Central memory CD8-positive, alpha-beta T cell (primary cell): Measurements from ENCODE around the gene GP1BA.

ENCODE experiments used
- ATAC-seq: fragments of 150-1000 bp; cut with Tn5 transposase; replicated peaks from 2 replicates; pipeline ENCODE4 v1.10.0; 2022; ENCODE audit warnings: mild to moderate bottlenecking, moderate FRiP score, moderate number of reproducible peaks; ENCODE audit not compliant: poor library complexity, severe bottlenecking; ENCODE audit errors: extremely low read depth
- DNase-seq, 2 donors: peaks; one replicate each; pipeline ENCODE4 v3.0.0; 2021; ENCODE audit warnings: low spot score in 2 of 2
- H3K27ac Mint-ChIP-seq: one replicate; pipeline ENCODE4 v1.8.0; 2022; ENCODE audit warnings: low read depth, mild to moderate bottlenecking, moderate library complexity, mixed read lengths
- H3K27me3 Mint-ChIP-seq: one replicate; pipeline ENCODE4 v1.8.0; 2022; ENCODE audit warnings: mixed read lengths
- H3K36me3 Mint-ChIP-seq: one replicate; pipeline ENCODE4 v1.8.0; 2022; ENCODE audit warnings: mild to moderate bottlenecking, moderate library complexity, mixed read lengths; ENCODE audit not compliant: insufficient read depth
- H3K4me1 Mint-ChIP-seq: one replicate; pipeline ENCODE4 v1.8.0; 2022; ENCODE audit warnings: mixed read lengths
- H3K4me3 Mint-ChIP-seq: one replicate; pipeline ENCODE4 v1.8.0; 2022; ENCODE audit warnings: mild to moderate bottlenecking, moderate library complexity, mixed read lengths
- H3K9me3 Mint-ChIP-seq: one replicate; pipeline ENCODE4 v1.8.0; 2022; ENCODE audit warnings: mixed read lengths

The GP1BA gene

DNA sequence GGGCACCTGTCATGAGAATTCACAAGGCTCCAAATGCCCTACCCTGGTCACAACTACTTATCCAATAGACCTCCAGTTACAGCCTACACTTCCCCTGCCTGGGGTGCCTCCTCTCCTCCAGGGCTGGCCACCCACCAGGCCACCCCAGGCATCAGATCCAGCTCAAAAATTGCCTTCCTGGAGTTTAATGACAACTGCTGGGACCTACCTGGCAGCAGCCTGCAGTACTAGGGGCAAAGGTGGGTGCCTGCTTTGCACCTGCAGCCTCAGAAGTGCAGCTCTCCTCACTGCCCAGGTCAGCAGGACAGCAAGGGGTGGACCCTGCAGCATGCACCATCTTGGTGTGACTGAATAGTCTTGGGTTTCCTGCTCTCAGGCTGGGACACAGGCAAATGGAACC is 3.6 kb downstream of the GP1BA start:
- Mint-ChIP-seq H3K27ac (no peak overlapping the region), H3K4me3 (no peak overlapping the region), H3K36me3 (peaks cover 23% of the 10 kb centered on the region), H3K4me1 (peaks cover 58% of the 10 kb centered on the region), H3K27me3 (no peaks in the 10 kb centered on the region), H3K9me3 (no peaks in the 10 kb centered on the region)
- DNase-seq (no peak), ATAC-seq (no peak)

DNA sequence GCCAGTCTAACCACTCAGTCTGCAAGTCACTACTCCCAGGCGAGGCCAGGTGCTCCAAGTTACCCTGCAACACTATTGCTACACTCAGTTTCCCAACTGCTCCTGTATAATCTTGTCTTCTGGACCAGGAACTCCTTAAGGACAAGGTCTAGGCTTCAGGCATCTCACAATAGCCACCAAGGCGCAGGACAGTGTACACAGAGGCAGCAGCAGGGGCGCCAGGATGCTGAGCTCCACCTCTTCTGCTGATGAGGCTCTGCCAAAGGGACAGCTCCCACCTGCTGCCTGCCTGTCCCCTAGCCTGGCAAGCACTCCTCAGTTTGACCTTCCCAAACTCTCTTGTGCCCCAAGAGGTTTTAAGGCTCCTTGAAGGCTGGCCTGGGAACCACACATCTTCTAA is 4.4 kb downstream of the GP1BA start:
- H3K36me3 Mint-ChIP-seq: peaks cover 30% of the 10 kb centered on the region
- DNase-seq (no peak), ATAC-seq (no peak)
- no peaks in the 10 kb centered on the region for H3K9me3 Mint-ChIP-seq
- H3K27me3 Mint-ChIP-seq: no peaks in the 10 kb centered on the region
- H3K4me1 Mint-ChIP-seq: peaks cover 62% of the 10 kb centered on the region
- no peak overlapping the region for H3K27ac Mint-ChIP-seq
- no peak overlapping the region for H3K4me3 Mint-ChIP-seq

DNA sequence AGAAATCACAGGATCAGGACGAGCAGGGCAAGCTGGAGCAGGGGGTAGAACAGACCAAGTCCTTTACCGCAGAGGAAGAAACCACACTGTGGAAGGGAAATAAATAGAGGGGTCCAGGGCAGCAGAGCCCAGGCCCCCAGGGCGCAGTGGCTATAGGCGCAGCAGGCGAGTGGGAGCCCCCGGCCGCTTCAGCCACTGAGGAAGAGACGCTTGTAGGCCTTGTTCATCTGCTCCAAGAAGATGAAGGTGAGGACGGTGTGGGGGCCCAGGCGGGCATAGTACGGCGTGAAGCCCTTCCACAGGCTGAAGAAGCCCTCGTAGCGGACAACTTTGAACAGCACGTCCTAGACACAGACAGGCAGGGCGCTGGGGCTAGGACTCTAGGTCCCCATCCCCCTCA is 5.5 kb downstream of the GP1BA start:
- H3K36me3 Mint-ChIP-seq: peaks cover 31% of the 10 kb centered on the region
- H3K27me3 Mint-ChIP-seq: no peaks in the 10 kb centered on the region
- H3K4me1 Mint-ChIP-seq: peaks cover 65% of the 10 kb centered on the region
- no peak for DNase-seq
- no peak overlapping the region for H3K4me3 Mint-ChIP-seq
- H3K27ac Mint-ChIP-seq: no peak overlapping the region
- no peaks in the 10 kb centered on the region for H3K9me3 Mint-ChIP-seq
- ATAC-seq: no peak

DNA sequence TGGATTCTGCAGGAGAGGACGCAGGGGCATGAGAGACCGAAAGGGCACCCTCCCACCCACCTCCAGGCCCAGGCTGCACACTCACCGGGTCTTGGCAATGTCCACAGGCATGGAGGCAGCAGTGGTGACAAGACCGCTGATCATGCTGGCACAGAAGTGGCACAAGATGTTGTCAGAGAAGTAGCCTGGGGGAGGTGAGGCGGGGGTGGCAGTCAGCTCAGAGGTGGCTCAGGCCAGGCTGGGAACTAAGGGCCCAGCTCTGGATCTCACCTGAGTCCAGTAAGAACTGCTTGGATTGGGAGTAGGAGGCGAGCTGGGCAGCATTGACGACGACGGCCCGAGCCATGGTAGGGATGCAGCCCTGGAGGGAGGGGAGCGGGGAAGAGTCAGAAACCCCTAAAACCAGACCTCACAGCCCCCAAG is 6.0 kb downstream of the GP1BA start:
- Mint-ChIP-seq H3K4me1 (peaks cover 70% of the 10 kb centered on the region), H3K27ac (peak overlapping the region; percentile 50), H3K36me3 (peaks cover 32% of the 10 kb centered on the region), H3K4me3 (peak overlapping the region; percentile 94), H3K27me3 (no peaks in the 10 kb centered on the region), H3K9me3 (no peaks in the 10 kb centered on the region)
- ATAC-seq (no peak), DNase-seq (no peak)

DNA sequence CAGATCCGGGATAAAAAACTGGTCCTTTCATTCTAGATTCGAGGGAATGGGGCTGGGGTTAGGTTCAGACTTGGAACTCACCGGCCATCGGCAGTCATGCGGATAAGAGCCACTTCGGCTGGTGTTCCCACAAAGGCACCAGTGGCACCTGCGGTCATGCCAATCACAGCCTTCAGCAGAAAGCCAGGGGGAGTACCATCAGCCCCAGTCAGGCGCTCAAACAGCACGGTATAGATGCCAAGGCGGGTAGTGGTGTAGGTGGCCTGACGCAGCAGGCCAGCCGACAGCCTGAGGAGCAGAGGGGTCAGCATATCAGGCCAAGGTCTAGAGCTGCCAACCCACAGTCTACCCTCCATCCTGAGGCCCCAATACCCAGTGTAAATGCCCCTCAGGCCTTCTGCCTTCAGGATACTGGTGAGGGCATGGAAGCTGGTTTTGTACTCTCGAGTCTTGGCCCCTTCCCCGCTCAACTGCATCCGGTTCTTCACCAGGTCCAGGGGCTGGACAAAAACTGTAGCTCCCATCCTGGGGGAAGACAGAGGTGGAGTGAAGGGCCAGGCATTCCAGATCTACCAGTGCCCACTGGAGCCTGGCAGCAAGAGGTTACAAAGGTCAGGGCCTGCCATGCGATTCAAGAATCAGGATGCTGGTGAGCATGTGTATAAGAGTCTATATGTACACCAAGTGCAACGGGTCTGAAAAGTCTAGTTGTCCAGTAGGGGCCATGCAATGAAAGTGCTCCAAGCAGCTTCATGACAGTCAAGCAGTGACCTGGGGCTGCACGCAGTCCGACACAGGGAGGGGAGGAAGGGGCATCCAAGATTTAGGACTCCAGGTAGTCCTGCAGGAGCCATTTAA is 6.8 kb downstream of the GP1BA start:
- DNase-seq (no peak), ATAC-seq (no peak)
- no peaks in the 10 kb centered on the region for H3K27me3 Mint-ChIP-seq
- peak overlapping the region; percentile 50 for H3K27ac Mint-ChIP-seq
- peak overlapping the region; percentile 94 for H3K4me3 Mint-ChIP-seq
- H3K9me3 Mint-ChIP-seq: no peaks in the 10 kb centered on the region
- H3K4me1 Mint-ChIP-seq: peaks cover 70% of the 10 kb centered on the region
- peaks cover 36% of the 10 kb centered on the region for H3K36me3 Mint-ChIP-seq

DNA sequence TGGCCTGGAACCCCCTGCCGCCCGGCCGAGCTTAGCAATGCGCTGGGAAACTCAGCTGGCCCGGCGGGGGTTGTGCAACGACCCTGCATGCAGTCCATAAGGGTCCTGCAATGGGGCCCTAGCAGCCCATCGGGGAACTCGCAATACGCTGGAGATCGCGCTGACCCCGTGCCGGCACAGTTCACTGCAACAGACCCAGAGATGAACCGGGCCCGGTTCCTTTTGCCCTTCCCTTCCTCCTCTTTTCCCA is 7.4 kb downstream of the GP1BA start:
- Mint-ChIP-seq H3K9me3 (no peaks in the 10 kb centered on the region), H3K4me1 (peaks cover 70% of the 10 kb centered on the region), H3K27ac (peak overlapping the region; percentile 87), H3K36me3 (peaks cover 36% of the 10 kb centered on the region), H3K27me3 (no peaks in the 10 kb centered on the region), H3K4me3 (peak overlapping the region; percentile 94)
- ATAC-seq: peak; percentile 1
- DNase-seq: peak in 1 of 2 donors; percentile 29

DNA sequence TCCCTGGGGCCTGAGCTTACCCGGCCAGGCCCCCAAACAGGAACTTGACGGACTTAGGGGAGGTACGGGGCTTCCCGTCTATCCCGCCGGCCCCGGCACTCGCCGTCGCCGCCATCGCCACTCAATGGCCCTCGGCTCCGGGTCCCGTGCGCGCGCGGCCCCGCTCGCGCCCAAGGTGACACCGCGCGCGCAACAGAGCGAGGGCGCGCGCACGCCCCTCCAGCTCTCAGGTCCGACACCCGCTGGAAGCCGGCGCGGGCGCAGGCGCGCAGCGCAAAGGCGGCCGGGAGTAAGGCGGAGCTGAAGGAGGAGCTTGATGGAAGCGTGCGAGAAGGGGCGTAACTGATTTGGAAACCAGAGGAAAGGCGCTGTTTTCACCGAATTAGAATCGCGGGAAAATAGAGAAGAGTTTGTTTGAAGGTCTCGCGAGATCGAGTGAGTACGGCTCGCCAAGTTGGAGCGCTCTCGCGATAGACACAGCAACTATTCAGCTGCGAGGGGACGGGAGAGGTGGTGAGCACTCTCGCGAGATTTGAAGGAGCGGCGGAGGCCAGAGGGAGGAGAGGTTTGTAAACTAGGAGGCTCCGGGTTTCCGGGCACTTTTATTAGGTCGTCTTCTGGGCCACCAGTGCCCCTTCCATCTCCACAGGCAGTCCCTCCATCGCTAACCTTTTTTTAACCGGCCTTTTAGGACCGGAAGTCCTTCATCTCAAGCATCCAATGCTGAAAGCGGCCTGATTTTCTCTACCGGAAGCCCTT is 7.9 kb downstream of the GP1BA start, which contains the start of the genes RNF167 and SLC25A11:
RNF167 (plus strand) TSS at position 473 of the 759 bp plus-strand sequence. CDS start 642 bp downstream, outside the sequence.
SLC25A11 (minus strand) TSS at position 251 of the 759 bp plus-strand sequence; CDS start at position 115, 136 bp downstream.
- Mint-ChIP-seq H3K27me3 (no peaks in the 10 kb centered on the region), H3K36me3 (peaks cover 40% of the 10 kb centered on the region), H3K9me3 (no peaks in the 10 kb centered on the region), H3K27ac (peak within 1 kb of the TSS; percentile 87), H3K4me1 (peaks cover 72% of the 10 kb centered on the region), H3K4me3 (peak within 1 kb of the TSS; percentile 94)
- DNase-seq (peak; percentile 93 to 99), ATAC-seq (peak; percentile 86)

DNA sequence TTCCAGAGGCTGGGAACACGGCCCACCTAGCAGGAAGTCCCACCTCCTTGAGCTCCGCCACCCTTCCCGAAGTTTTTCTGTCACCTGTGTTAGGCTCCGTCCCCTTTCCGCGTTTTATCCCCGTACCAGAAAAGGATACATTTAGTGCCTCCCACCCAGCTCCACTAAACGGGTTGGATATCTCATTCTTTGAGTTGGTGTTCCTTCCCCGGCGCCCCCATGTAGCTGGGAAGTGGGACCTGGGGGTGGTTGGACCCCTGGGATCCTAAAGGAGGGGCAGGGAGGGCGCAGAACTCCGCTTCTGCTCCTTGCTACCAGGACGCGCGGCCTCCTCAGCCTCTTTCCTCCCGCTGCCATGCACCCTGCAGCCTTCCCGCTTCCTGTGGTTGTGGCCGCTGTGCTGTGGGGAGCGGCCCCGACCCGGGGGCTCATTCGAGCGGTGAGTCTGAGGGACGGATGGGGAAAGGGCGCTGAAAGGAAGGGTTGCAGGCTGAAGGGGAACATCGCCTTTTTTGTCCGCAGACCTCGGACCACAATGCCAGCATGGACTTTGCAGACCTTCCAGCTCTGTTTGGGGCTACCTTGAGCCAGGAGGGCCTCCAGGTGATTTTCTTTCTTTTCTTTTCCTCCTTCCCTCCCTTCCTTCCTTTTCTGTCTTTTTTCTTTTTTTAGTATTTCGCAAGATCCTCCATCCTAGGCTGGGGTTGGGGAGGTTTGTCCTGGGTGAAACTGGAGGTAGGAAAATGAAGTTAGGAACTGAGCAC is 8.7 kb downstream of the GP1BA start:
- peak overlapping the region; percentile 94 for H3K4me3 Mint-ChIP-seq
- H3K27ac Mint-ChIP-seq: peak overlapping the region; percentile 87
- H3K9me3 Mint-ChIP-seq: no peaks in the 10 kb centered on the region
- H3K27me3 Mint-ChIP-seq: no peaks in the 10 kb centered on the region
- H3K36me3 Mint-ChIP-seq: peaks cover 47% of the 10 kb centered on the region
- no peak for DNase-seq
- ATAC-seq: no peak
- H3K4me1 Mint-ChIP-seq: peaks cover 79% of the 10 kb centered on the region

DNA sequence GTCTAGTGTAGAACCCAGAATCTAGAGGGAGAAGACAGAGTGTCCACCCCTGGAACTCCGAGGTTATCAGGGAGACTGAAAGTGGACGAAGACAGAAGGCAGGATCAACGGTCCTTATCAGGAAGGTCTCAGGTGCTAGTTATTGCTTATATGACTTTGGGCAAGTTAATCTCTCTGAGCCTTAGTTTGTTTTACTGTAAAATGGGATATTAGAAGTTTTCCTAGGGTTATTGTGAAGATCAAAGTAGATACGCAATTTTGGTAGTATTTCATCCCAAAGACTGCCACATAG is 9.2 kb downstream of the GP1BA start:
- DNase-seq (no peak), ATAC-seq (no peak)
- Mint-ChIP-seq H3K9me3 (no peaks in the 10 kb centered on the region), H3K4me3 (peak overlapping the region; percentile 94), H3K36me3 (peaks cover 51% of the 10 kb centered on the region), H3K4me1 (peaks cover 77% of the 10 kb centered on the region), H3K27me3 (no peaks in the 10 kb centered on the region), H3K27ac (peak overlapping the region; percentile 87)

DNA sequence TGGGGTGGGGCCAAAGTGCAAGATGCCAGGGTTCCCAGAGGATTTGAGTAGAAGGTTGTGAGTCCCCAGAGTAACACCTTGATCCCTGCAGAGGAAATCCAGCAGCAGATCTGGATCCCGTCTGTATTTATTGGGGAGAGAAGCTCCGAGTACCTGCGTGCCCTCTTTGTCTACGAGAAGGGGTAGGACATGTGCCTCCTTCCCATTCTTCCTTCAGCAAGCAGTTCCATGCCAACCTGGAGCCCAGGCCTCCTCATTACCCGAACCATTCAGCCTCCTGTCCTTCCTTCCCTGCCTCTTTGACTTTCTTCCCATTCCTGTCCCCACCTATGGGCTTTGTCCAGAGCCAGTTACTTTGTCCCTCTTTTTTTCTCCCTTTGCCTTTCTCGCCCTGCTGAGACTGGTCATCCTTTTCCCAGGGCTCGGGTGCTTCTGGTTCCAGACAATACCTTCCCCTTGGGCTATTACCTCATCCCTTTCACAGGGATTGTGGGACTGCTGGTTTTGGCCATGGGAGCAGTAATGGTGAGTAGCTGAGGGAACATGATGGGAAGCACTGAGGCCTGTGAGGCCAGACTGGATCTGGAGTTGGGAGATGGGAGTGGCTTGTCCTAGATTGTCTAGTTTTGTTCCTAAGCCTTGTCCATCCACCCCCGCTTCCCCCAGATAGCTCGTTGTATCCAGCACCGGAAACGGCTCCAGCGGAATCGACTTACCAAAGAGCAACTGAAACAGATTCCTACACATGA is 10.9 kb downstream of the GP1BA start:
- Mint-ChIP-seq H3K9me3 (no peaks in the 10 kb centered on the region), H3K27ac (peak overlapping the region; percentile 87), H3K27me3 (no peaks in the 10 kb centered on the region), H3K36me3 (peaks cover 65% of the 10 kb centered on the region), H3K4me1 (peaks cover 77% of the 10 kb centered on the region), H3K4me3 (peak overlapping the region; percentile 94)
- DNase-seq (no peak), ATAC-seq (no peak)

DNA sequence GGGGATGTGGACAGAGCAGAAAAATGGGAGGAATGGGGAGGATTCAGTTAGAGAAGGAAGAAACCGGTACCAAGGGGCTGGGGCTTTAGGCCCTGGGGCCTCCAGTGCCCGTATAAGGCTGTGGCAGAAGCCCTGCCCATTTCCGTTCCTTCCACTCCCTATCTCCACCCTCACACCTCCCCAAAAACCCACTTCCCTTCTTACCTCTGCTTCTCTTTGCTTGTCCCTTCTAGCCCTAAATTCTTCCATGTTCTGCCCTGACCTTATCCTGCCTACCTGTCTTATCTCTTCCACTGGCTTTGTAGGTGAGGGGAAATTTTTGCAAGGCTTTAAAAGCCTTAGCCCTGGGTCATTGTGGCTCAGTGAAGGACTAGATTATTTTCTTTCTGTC is 12.1 kb downstream of the GP1BA start:
- H3K36me3 Mint-ChIP-seq: peaks cover 70% of the 10 kb centered on the region

DNA sequence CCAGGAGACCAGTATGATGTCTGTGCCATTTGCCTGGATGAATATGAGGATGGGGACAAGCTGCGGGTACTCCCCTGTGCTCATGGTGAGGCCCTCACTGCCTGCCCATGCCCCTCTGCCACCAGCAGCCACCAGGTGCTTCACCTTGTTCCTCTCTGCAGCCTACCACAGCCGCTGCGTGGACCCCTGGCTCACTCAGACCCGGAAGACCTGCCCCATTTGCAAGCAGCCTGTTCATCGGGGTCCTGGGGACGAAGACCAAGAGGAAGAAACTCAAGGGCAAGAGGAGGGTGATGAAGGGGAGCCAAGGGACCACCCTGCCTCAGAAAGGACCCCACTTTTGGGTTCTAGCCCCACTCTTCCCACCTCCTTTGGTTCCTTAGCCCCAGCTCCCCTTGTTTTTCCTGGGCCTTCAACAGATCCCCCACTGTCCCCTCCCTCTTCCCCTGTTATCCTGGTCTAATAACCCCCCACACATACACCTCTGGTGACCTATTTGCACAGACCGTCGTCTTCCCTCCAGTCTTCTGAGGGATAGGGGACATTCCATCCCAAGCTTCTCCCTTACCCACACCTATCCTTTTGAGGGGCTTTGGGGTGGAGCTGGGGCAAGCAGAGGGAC is 12.6 kb downstream of the GP1BA start:
- Mint-ChIP-seq H3K27me3 (no peaks in the 10 kb centered on the region), H3K27ac (peak overlapping the region; percentile 77), H3K4me3 (peak overlapping the region; percentile 94), H3K4me1 (peaks cover 68% of the 10 kb centered on the region), H3K9me3 (no peaks in the 10 kb centered on the region), H3K36me3 (peaks cover 69% of the 10 kb centered on the region)
- DNase-seq: no peak
- ATAC-seq: no peak

More for the DNA sequence above, 12.1 kb downstream of the GP1BA start:
- Mint-ChIP-seq H3K27ac (peak overlapping the region; percentile 77), H3K4me3 (peak overlapping the region; percentile 94), H3K4me1 (peaks cover 72% of the 10 kb centered on the region), H3K27me3 (no peaks in the 10 kb centered on the region), H3K9me3 (no peaks in the 10 kb centered on the region)
- DNase-seq (peak in 1 of 2 donors; percentile 32), ATAC-seq (no peak)
